SK-N-SH (cell line): ENCODE data around the gene EXOC7. TPM values are rescaled to one million over a fixed set of nuclear protein-coding genes. Genes with fewer than 3 reads are reported as not detected.

Source experiments
- CTCF ChIA-PET: fragments of 300-600, 350-600 bp; formaldehyde crosslinking; extraction: SDS; loops from one replicate; lab custom pipeline; 2021; lab: Yijun Ruan, JAX
- POLR2A ChIA-PET: fragments of 350-600 bp; sonication (Branson Sonifier 250); formaldehyde crosslinking; extraction: SDS; loops from one replicate; lab custom pipeline; 2020; ENCODE audit warnings: antibody characterized with exemption, inconsistent platforms; lab: Yijun Ruan, JAX
- DNase-seq: peaks from one replicate; pipeline ENCODE4 v3.0.0; 2012
- H2AFZ ChIP-seq: fragments of 200-600 bp; sonication (generic); 2 replicates; pipeline ENCODE4 v1.8.1; 2016; ENCODE audit warnings: antibody characterized with exemption, mild to moderate bottlenecking, low read depth
- H3F3A ChIP-seq: fragments of 200-600 bp; sonication (generic); replicated peaks from 2 replicates; pipeline ENCODE3; 2016; ENCODE audit warnings: antibody characterized with exemption, mild to moderate bottlenecking; ENCODE audit not compliant: insufficient read depth
- H3K27ac ChIP-seq, 2 experiments: fragments of 200-500 bp in 1 of 2; fragments of 200-600 bp in 1 of 2; sonication (Bioruptor generic) in 1 of 2; sonication (generic), shearing (Covaris generic) in 1 of 2; 2 replicates each; pipeline versions ENCODE4 v1.5.1 to v1.6.1; 2014 to 2016; ENCODE audit warnings: low read depth in 2 of 2, inconsistent platforms in 1 of 2, low read length in 1 of 2, mild to moderate bottlenecking in 1 of 2, mixed read lengths in 1 of 2
- H3K27me3 ChIP-seq: fragments of 200-600 bp; sonication (generic), shearing (Covaris generic); 2 replicates; pipeline ENCODE4 v1.6.1; 2016; ENCODE audit warnings: mixed run types; ENCODE audit not compliant: insufficient read depth
- H3K36me3 ChIP-seq, 2 experiments: fragments of 200-500 bp in 1 of 2; fragments of 200-600 bp in 1 of 2; sonication (Bioruptor generic) in 1 of 2; sonication (generic) in 1 of 2; replicated peaks in 1 of 2; 2 replicates each; pipeline versions ENCODE3 to v1.5.1; 2014 to 2016; ENCODE audit warnings: low read length in 1 of 2, mild to moderate bottlenecking in 1 of 2; ENCODE audit not compliant: insufficient read depth in 2 of 2, control insufficient read depth in 1 of 2
- H3K4me1 ChIP-seq, 2 experiments: fragments of 200-500 bp in 1 of 2; fragments of 200-600 bp in 1 of 2; sonication (Bioruptor generic) in 1 of 2; sonication (generic), shearing (Covaris generic) in 1 of 2; 2 replicates each; pipeline versions ENCODE4 v1.5.1 to v1.6.1; 2014 to 2016; ENCODE audit warnings: low read depth in 1 of 2, low read length in 1 of 2, mixed run types in 1 of 2; ENCODE audit not compliant: insufficient read depth in 2 of 2, control insufficient read depth in 1 of 2
- H3K4me2 ChIP-seq: fragments of 200-600 bp; sonication (generic), shearing (Covaris generic); 2 replicates; pipeline ENCODE4 v1.6.1; 2017; ENCODE audit warnings: mixed run types
- H3K4me3 ChIP-seq, 2 experiments: fragments of 200-500 bp in 1 of 2; fragments of 200-600 bp in 1 of 2; sonication (Bioruptor generic) in 1 of 2; sonication (generic), shearing (Covaris generic) in 1 of 2; 2 replicates each; pipeline versions ENCODE4 v1.5.1 to v1.8.1; 2014 to 2016; ENCODE audit warnings: low read depth in 2 of 2, inconsistent platforms in 1 of 2, low read length in 1 of 2, mild to moderate bottlenecking in 1 of 2, mixed read lengths in 1 of 2, moderate library complexity in 1 of 2
- H3K79me2 ChIP-seq: fragments of 200-600 bp; sonication (generic); 2 replicates; pipeline ENCODE4 v1.8.1; 2017; ENCODE audit warnings: mild to moderate bottlenecking; ENCODE audit not compliant: insufficient read depth
- H3K9ac ChIP-seq: fragments of 200-600 bp; sonication (generic); 2 replicates; pipeline ENCODE4 v1.6.1; 2017; ENCODE audit warnings: mixed run types
- H3K9me2 ChIP-seq: fragments of 200-600 bp; sonication (generic); 2 replicates; pipeline ENCODE4 v1.6.1; 2017; ENCODE audit warnings: mixed run types
- H3K9me3 ChIP-seq: fragments of 200-600 bp; sonication (generic); 2 replicates; pipeline ENCODE4 v1.6.1; 2017; ENCODE audit warnings: mixed run types, mild to moderate bottlenecking, moderate library complexity
- H4K20me1 ChIP-seq: fragments of 200-600 bp; sonication (generic); 2 replicates; pipeline ENCODE4 v1.6.1; 2017; ENCODE audit warnings: mild to moderate bottlenecking, mixed run types; ENCODE audit not compliant: insufficient read depth
- ELF1 ChIP-seq: IDR thresholded peaks from 2 replicates; pipeline ENCODE4 v1.4.0; 2012
- EZH2phosphoT487 ChIP-seq: fragments of 200-600 bp; sonication (generic); IDR thresholded peaks from 2 replicates; pipeline ENCODE4 v1.6.1; 2017; ENCODE audit warnings: low read depth, mixed run types, mild to moderate bottlenecking, antibody characterized with exemption, moderate library complexity, borderline replicate concordance
- FOSL2 ChIP-seq: IDR thresholded peaks from 2 replicates; pipeline ENCODE4 v1.4.0; 2012; ENCODE audit warnings: low read depth, mild to moderate bottlenecking, moderate library complexity, borderline replicate concordance
- FOXJ3 ChIP-seq: sonication (generic); formaldehyde crosslinking; IDR thresholded peaks from 2 replicates; pipeline ENCODE4 v1.5.1; 2020; ENCODE audit warnings: mild to moderate bottlenecking, missing genetic modification reagents
- GATA2 ChIP-seq: sonication (generic); formaldehyde crosslinking; IDR thresholded peaks from 2 replicates; pipeline ENCODE4 v1.5.0; 2020; ENCODE audit warnings: mild to moderate bottlenecking, missing genetic modification reagents
- IRF3 ChIP-seq: fragments of 150-350 bp; IDR thresholded peaks from 2 replicates; pipeline ENCODE4 v1.6.1; 2016; ENCODE audit warnings: mild to moderate bottlenecking, low read depth, low read length
- MEF2A ChIP-seq: IDR thresholded peaks from 2 replicates; pipeline ENCODE4 v1.4.0; 2012; ENCODE audit warnings: low read depth, borderline replicate concordance
- MXI1 ChIP-seq: IDR thresholded peaks from 2 replicates; pipeline ENCODE4 v1.6.1; 2012; ENCODE audit warnings: mild to moderate bottlenecking, low read depth, low read length, improper control_type of control experiment
- REST ChIP-seq: IDR thresholded peaks from 2 replicates; pipeline ENCODE4 v1.6.1; 2012; ENCODE audit warnings: mild to moderate bottlenecking, low read depth, low read length, moderate library complexity
- SIN3A ChIP-seq: IDR thresholded peaks from 2 replicates; pipeline ENCODE4 v1.6.1; 2012; ENCODE audit warnings: low read depth, mild to moderate bottlenecking, low read length, moderate library complexity, borderline replicate concordance
- TAF1 ChIP-seq: IDR thresholded peaks from 2 replicates; pipeline ENCODE4 v1.6.1; 2012; ENCODE audit warnings: low read depth, mild to moderate bottlenecking, low read length, moderate library complexity, borderline replicate concordance
- WGBS: methylation state at CpG from one replicate; pipeline ENCODE4 v1.1.6; 2017; ENCODE audit warnings: low lambda C conversion rate; 5-methylcytosine and 5-hydroxymethylcytosine counted together
- polyA plus RNA-seq, 3 experiments: library from polyadenylated mRNA; depleted of rRNA; stranded (reverse); fragments of >200 nt; gene quantifications; 2 replicates each; pipeline ENCODE4 v1.2.3, GENCODE V29; 2012
- TF ChIP-seq, protein P1 (sequence below): IDR thresholded peaks from 2 replicates; pipeline ENCODE4 v1.4.0; 2012; ENCODE audit warnings: low read depth
- TF ChIP-seq, protein P2 (sequence below): IDR thresholded peaks from 2 replicates; pipeline ENCODE4 v1.4.0; 2012; ENCODE audit warnings: low read depth, borderline replicate concordance

The EXOC7 gene
- polyA plus RNA-seq, 1 of the 3 experiments (the other 2 are of a cell fraction) = 129 TPM

DNA sequence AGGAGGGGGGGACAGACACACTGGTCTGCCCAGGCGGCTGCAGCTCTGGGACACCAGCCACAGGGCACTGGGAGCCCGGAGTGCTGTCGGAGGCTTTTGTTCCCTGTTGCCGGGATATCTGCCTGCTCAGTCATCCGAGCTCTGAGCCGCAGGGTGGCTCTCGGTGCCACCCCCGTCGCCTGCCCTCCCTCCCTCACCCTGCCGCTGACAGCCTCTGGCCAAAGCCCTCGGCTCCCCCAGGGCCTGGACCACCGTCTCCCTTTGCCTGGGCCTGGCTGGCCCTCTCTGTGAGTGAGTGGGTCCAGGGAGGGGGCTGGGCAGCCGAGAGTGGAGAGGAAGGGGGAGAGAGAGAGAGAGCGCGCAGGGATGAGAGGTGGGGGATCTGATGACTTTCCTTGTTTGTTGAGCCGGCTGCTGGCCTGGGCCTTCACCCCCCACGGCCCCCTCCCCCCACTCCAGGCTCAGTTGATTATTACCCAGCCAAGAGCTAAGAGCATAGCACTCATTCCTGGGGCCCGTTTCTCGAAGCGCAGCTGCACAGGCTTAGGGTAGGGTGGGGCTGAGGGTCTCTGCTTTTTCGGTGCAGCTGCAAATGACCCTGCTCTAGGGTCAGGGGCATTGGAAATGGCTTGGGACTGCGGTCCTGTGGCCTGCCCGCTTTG, 34.8 kb upstream of the EXOC7 start:
- Histone ChIP-seq H3K9me2 (no peaks in the 10 kb centered on the region), H3K27ac (no peak overlapping the region), H3K4me3 (no peak overlapping the region), H3K79me2 (no peaks in the 10 kb centered on the region), H3K9ac (no peak overlapping the region), H3K4me2 (no peak overlapping the region), H2AFZ (no peak overlapping the region), H3F3A (peaks cover 4% of the 10 kb centered on the region), H3K4me1 (peaks cover 0 to 16% of the 10 kb centered on the region in 2 experiments; a peak in 2 of 4 replicates), H3K9me3 (no peaks in the 10 kb centered on the region), H4K20me1 (no peaks in the 10 kb centered on the region), H3K36me3 (no peaks in the 10 kb centered on the region), H3K27me3 (peaks cover 20% of the 10 kb centered on the region; the same call in 1 of the 2 replicates)
- POLR2A ChIA-PET = no interaction called here
- DNase-seq = peak; percentile 56
- 63% methylated on average over 22 of the region's 23 CpGs for WGBS
- no peak for TF ChIP-seq TAF1
- TF ChIP-seq, protein P1, sequence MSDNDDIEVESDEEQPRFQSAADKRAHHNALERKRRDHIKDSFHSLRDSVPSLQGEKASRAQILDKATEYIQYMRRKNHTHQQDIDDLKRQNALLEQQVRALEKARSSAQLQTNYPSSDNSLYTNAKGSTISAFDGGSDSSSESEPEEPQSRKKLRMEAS = no peak
- no peak for TF ChIP-seq EZH2phosphoT487
- no peak for TF ChIP-seq MXI1
- TF ChIP-seq GATA2 (CRISPR knock-in tag) = no peak
- no peak for TF ChIP-seq FOXJ3 (CRISPR knock-in tag)
- no peak for TF ChIP-seq REST
- CTCF ChIA-PET = interaction anchor here (0.9 to 10.9 kb wide), 4 partner anchors 11 to 141 kb away, joined by 3 to 88 read pairs (median 8); no protein-coding TSS in a partner anchor

GRCh38 chr17:76137351-76138233, 34.0 kb upstream of the EXOC7 start:
- Histone ChIP-seq H3K4me1 (peaks cover 0 to 16% of the 10 kb centered on the region in 2 experiments; a peak in 2 of 4 replicates), H3K79me2 (no peaks in the 10 kb centered on the region), H3K9ac (no peak overlapping the region), H3F3A (peaks cover 4% of the 10 kb centered on the region), H3K9me2 (no peaks in the 10 kb centered on the region), H3K9me3 (no peaks in the 10 kb centered on the region), H2AFZ (no peak overlapping the region), H3K4me3 (no peak overlapping the region), H3K36me3 (no peaks in the 10 kb centered on the region), H3K27me3 (peaks cover 20% of the 10 kb centered on the region; the same call in 1 of the 2 replicates), H3K4me2 (no peak overlapping the region), H3K27ac (no peak overlapping the region), H4K20me1 (no peaks in the 10 kb centered on the region)
- WGBS = 96% methylated on average over 19 of the region's 54 CpGs
- CTCF ChIA-PET = interaction anchor here (2.1 to 10.9 kb wide), 2 partner anchors 16 to 141 kb away, joined by 13 to 88 read pairs; no protein-coding TSS in a partner anchor
- POLR2A ChIA-PET = no interaction called here
- peak; percentile 51 for DNase-seq
- TF ChIP-seq, protein P1 = no peak
- TF ChIP-seq SIN3A = no peak
- no peak for TF ChIP-seq IRF3
- no peak for TF ChIP-seq MEF2A
- TF ChIP-seq FOSL2 = no peak
- TF ChIP-seq REST = no peak
- TF ChIP-seq, protein P2, sequence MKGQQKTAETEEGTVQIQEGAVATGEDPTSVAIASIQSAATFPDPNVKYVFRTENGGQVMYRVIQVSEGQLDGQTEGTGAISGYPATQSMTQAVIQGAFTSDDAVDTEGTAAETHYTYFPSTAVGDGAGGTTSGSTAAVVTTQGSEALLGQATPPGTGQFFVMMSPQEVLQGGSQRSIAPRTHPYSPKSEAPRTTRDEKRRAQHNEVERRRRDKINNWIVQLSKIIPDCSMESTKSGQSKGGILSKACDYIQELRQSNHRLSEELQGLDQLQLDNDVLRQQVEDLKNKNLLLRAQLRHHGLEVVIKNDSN = no peak
- TF ChIP-seq ELF1 = no peak
